ENCODE results near the gene MED27. TPM values are rescaled to one million over a fixed set of nuclear protein-coding genes. Genes with fewer than 3 reads are reported as not detected.

Gene MED27
- total and polyA plus RNA-seq, 2 donors (not counting 1 experiment from before 2014, with no cell fraction given): 13.4 to 44.7 TPM

DNA sequence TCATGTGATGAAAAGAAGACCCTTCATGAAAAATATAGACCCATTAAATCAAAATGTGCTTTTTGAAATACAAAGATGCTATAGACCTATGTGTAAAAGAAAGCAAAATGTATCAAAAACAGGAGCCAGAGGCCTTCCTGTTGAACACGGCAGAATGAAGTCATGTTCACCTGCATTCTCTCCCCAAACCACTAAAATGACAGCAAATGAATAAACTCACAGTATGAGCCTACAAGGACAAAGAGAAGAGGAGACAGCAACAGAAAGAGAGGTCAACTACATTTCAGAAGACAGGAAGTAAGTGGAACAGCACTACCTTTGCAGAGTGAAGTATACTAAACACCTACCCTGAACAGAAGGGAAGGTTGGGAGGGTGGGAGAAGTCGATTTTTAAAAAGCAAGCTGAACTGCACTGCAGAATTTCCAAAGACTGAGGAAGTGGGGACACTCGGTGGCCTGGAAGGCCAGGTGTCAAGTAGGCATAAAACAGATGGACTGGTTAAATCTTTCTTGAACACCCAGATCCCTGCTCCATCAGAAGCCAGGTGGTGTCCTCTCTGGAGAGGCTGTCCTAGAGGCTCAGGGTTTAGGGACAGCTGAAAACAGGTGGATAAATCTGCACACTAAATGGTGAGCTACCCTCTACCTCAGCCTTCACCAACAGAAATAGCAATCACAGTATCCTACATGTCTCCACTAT is 48.9 kb downstream of the MED27 start:
- Histone ChIP-seq H3K4me1 (ENCODE audit: control insufficient read depth, extremely low read depth, insufficient read depth, low read length) (peaks cover 2% of the 10 kb centered on the region), H3K27me3 (ENCODE audit: control insufficient read depth, insufficient read depth, low read length) (no peaks in the 10 kb centered on the region), H2AFZ (ENCODE audit: low read length) (no peak overlapping the region), H3K9ac (ENCODE audit: insufficient read depth, low read length) (no peak overlapping the region), H3K36me3 (ENCODE audit: control insufficient read depth, insufficient read depth, low read length) (no peaks in the 10 kb centered on the region), H3K9me3 (ENCODE audit: control insufficient read depth, insufficient read depth, low read depth, low read length) (no peaks in the 10 kb centered on the region), H3K4me3 (replicated peaks in 1 of 4; ENCODE audit: control extremely low read depth in 1 of 4, insufficient read depth in 1 of 4, low read depth in 3 of 4, low read length in 4 of 4) (no peak overlapping the region), H3K27ac (ENCODE audit: insufficient read depth, low read length) (no peak overlapping the region), H3K79me2 (ENCODE audit: control insufficient read depth, insufficient read depth, low read length) (peaks cover 24% of the 10 kb centered on the region), H3K4me2 (ENCODE audit: extremely low read depth, insufficient read depth, low read length) (no peak overlapping the region), H4K20me1 (ENCODE audit: control insufficient read depth, extremely low read depth, insufficient read depth, low read length) (no peaks in the 10 kb centered on the region)
- DNase-seq (ENCODE audit: low read depth in 2 of 2): no peak
- TF ChIP-seq EZH2 (IDR thresholded peaks at IDR 0.05; ENCODE audit: low read length, missing control alignments): no peak
- TF ChIP-seq, protein P1, sequence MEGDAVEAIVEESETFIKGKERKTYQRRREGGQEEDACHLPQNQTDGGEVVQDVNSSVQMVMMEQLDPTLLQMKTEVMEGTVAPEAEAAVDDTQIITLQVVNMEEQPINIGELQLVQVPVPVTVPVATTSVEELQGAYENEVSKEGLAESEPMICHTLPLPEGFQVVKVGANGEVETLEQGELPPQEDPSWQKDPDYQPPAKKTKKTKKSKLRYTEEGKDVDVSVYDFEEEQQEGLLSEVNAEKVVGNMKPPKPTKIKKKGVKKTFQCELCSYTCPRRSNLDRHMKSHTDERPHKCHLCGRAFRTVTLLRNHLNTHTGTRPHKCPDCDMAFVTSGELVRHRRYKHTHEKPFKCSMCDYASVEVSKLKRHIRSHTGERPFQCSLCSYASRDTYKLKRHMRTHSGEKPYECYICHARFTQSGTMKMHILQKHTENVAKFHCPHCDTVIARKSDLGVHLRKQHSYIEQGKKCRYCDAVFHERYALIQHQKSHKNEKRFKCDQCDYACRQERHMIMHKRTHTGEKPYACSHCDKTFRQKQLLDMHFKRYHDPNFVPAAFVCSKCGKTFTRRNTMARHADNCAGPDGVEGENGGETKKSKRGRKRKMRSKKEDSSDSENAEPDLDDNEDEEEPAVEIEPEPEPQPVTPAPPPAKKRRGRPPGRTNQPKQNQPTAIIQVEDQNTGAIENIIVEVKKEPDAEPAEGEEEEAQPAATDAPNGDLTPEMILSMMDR (conservative IDR thresholded peaks at IDR 0.05 in 1 of 2, IDR thresholded peaks at IDR 0.05 in 1 of 2; ENCODE audit: low read depth in 1 of 2, low read length in 2 of 2): no peak

DNA sequence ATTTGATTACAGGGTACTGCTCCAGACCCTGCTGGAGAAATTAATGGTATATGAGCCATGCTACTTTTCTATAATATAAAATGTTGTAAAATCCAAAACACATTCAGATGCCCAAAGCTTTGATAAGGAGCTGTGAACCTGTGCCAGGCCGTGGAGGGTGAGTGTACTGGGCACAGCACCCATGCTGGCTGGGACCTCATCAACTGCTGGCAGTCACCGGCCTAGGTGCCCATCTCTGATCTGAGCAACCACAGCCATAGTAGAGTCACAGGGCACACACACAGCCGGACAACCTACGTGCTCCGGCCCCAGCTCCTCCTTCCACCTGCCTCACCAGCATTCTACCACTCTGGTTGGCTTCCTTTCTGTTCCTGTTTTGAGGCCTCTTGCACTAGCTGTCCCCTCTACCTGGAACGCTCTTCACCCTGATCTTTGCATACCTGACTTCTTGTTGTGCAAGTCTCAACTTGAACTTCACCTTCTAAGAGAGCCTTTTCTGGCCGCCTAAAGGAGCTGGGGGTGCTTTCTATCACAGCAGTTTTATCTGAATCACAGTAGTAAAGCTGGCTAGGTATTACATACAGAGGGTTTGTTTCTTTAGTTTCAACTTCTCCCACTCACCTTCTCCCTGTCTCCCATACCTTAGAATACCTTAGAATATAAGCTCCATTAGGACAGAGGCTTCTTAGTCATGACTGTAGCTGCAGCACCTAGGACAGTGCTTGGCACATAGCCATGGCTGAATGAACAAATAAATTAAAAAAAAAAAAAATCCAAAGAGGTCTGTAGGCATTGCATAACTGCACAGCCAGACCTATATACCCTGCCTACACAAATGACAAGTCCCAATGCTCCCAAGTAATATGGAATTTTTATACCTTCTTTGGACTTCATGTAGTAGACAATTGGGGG is 51.7 kb downstream of the MED27 start:
- Histone ChIP-seq H3K4me2 (ENCODE audit: extremely low read depth, insufficient read depth, low read length) (no peak overlapping the region), H3K36me3 (ENCODE audit: control insufficient read depth, insufficient read depth, low read length) (no peaks in the 10 kb centered on the region), H3K4me3 (replicated peaks in 1 of 4; ENCODE audit: control extremely low read depth in 1 of 4, insufficient read depth in 1 of 4, low read depth in 3 of 4, low read length in 4 of 4) (no peak overlapping the region), H3K79me2 (ENCODE audit: control insufficient read depth, insufficient read depth, low read length) (peaks cover 16% of the 10 kb centered on the region), H2AFZ (ENCODE audit: low read length) (no peak overlapping the region), H3K27ac (ENCODE audit: insufficient read depth, low read length) (no peak overlapping the region), H3K9ac (ENCODE audit: insufficient read depth, low read length) (no peak overlapping the region), H3K4me1 (ENCODE audit: control insufficient read depth, extremely low read depth, insufficient read depth, low read length) (peaks cover 2% of the 10 kb centered on the region), H3K9me3 (ENCODE audit: control insufficient read depth, insufficient read depth, low read depth, low read length) (no peaks in the 10 kb centered on the region), H3K27me3 (ENCODE audit: control insufficient read depth, insufficient read depth, low read length) (no peaks in the 10 kb centered on the region), H4K20me1 (ENCODE audit: control insufficient read depth, extremely low read depth, insufficient read depth, low read length) (no peaks in the 10 kb centered on the region)
- no peak for TF ChIP-seq EZH2 (IDR thresholded peaks at IDR 0.05; ENCODE audit: low read length, missing control alignments)
- TF ChIP-seq, protein P1 (conservative IDR thresholded peaks at IDR 0.05 in 1 of 2, IDR thresholded peaks at IDR 0.05 in 1 of 2; ENCODE audit: low read depth in 1 of 2, low read length in 2 of 2): no peak
- no peak for DNase-seq (ENCODE audit: low read depth in 2 of 2)

DNA sequence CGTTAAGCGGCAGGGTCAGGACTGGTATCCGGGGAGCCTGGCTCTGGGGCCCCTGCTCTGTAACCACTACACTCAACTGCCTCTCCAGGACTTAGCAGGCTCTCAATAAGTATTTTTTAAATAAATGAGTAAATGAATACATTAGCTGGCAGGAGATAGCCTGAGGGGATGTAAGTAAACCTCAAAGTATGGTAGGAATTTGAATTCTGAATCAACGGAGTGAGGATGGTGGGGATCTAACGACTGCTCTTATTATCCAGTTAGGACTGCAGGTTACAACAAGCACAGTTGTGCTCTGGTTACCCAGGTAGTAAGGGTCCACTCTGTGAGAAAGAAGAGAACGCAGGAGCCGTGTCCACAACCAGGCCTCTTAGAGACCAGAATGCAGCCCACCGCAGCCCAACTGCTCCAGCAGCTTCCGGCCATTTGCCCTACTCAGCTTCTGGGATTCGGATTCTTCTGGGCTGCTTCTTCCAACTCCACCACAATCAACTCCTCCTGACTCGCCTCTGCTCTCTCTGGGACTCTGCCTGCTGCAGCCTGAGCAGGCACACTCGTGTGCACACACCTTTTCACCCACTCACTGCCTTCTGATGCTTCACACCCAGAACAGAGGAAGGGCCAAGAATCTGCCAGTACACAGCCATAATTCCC is 52.6 kb downstream of the MED27 start:
- H3K4me1 ChIP-seq (ENCODE audit: control insufficient read depth, extremely low read depth, insufficient read depth, low read length): peaks cover 2% of the 10 kb centered on the region
- no peaks in the 10 kb centered on the region for H3K27me3 ChIP-seq (ENCODE audit: control insufficient read depth, insufficient read depth, low read length)
- peak in 1 of 2 donors; percentile 82 for DNase-seq (ENCODE audit: low read depth in 2 of 2)
- H3K36me3 ChIP-seq (ENCODE audit: control insufficient read depth, insufficient read depth, low read length): no peaks in the 10 kb centered on the region
- H4K20me1 ChIP-seq (ENCODE audit: control insufficient read depth, extremely low read depth, insufficient read depth, low read length): no peaks in the 10 kb centered on the region
- H3K9me3 ChIP-seq (ENCODE audit: control insufficient read depth, insufficient read depth, low read depth, low read length): no peaks in the 10 kb centered on the region
- no peak for TF ChIP-seq EZH2 (IDR thresholded peaks at IDR 0.05; ENCODE audit: low read length, missing control alignments)
- TF ChIP-seq, protein P1 (conservative IDR thresholded peaks at IDR 0.05 in 1 of 2, IDR thresholded peaks at IDR 0.05 in 1 of 2; ENCODE audit: low read depth in 1 of 2, low read length in 2 of 2): no peak
- H3K9ac ChIP-seq (ENCODE audit: insufficient read depth, low read length): no peak overlapping the region
- H2AFZ ChIP-seq (ENCODE audit: low read length): no peak overlapping the region
- H3K79me2 ChIP-seq (ENCODE audit: control insufficient read depth, insufficient read depth, low read length): peaks cover 16% of the 10 kb centered on the region
- no peak overlapping the region for H3K27ac ChIP-seq (ENCODE audit: insufficient read depth, low read length)
- no peak overlapping the region for H3K4me2 ChIP-seq (ENCODE audit: extremely low read depth, insufficient read depth, low read length)
- no peak overlapping the region for H3K4me3 ChIP-seq (replicated peaks in 1 of 4; ENCODE audit: control extremely low read depth in 1 of 4, insufficient read depth in 1 of 4, low read depth in 3 of 4, low read length in 4 of 4)
